ENCODE measurements around the gene IGF1R.

The IGF1R gene

GRCh38 chr15:98953968-98954367 lies 305.6 kb downstream of the IGF1R start:
- Histone ChIP-seq H3K4me3 (ENCODE audit: insufficient read depth, low read length, poor library complexity, severe bottlenecking) (no peak overlapping the region), H3K79me2 (ENCODE audit: insufficient read depth, low read length) (no peaks in the 10 kb centered on the region), H3K4me2 (ENCODE audit: low read depth, low read length, poor library complexity, severe bottlenecking) (no peak overlapping the region), H2AFZ (ENCODE audit: low read depth, low read length, severe bottlenecking) (no peak overlapping the region), H3K27me3 (ENCODE audit: low read length) (no peaks in the 10 kb centered on the region), H3F3A (ENCODE audit: insufficient read depth) (no peaks in the 10 kb centered on the region), H3K36me3 (ENCODE audit: low read length) (no peaks in the 10 kb centered on the region), H3K9ac (ENCODE audit: low read length) (no peak overlapping the region), H3K27ac (ENCODE audit: low read depth, low read length) (no peak overlapping the region), H4K20me1 (ENCODE audit: low read depth, low read length) (no peaks in the 10 kb centered on the region), H3K9me3 (ENCODE audit: insufficient read depth, low read length) (no peaks in the 10 kb centered on the region), H3K9me2 (replicated peaks; ENCODE audit: insufficient read depth, low read length) (no peaks in the 10 kb centered on the region)
- no peak for TF ChIP-seq CTCF (IDR thresholded peaks at IDR 0.05; ENCODE audit: insufficient read depth, low read length, poor library complexity, severe bottlenecking)
- no peak for TF ChIP-seq EZH2phosphoT487 (conservative IDR thresholded peaks at IDR 0.05; ENCODE audit: low read length)

- Histone ChIP-seq H3F3A (ENCODE audit: insufficient read depth) (no peaks in the 10 kb centered on the region), H3K4me2 (ENCODE audit: low read depth, low read length, poor library complexity, severe bottlenecking) (no peak overlapping the region), H3K36me3 (ENCODE audit: low read length) (no peaks in the 10 kb centered on the region), H3K79me2 (ENCODE audit: insufficient read depth, low read length) (no peaks in the 10 kb centered on the region), H4K20me1 (ENCODE audit: low read depth, low read length) (no peaks in the 10 kb centered on the region), H3K27ac (ENCODE audit: low read depth, low read length) (no peak overlapping the region), H3K27me3 (ENCODE audit: low read length) (no peaks in the 10 kb centered on the region), H3K9me3 (ENCODE audit: insufficient read depth, low read length) (no peaks in the 10 kb centered on the region), H3K4me3 (ENCODE audit: insufficient read depth, low read length, poor library complexity, severe bottlenecking) (no peak overlapping the region), H2AFZ (ENCODE audit: low read depth, low read length, severe bottlenecking) (no peak overlapping the region), H3K9me2 (replicated peaks; ENCODE audit: insufficient read depth, low read length) (no peaks in the 10 kb centered on the region), H3K9ac (ENCODE audit: low read length) (no peak overlapping the region)
- TF ChIP-seq CTCF (IDR thresholded peaks at IDR 0.05; ENCODE audit: insufficient read depth, low read length, poor library complexity, severe bottlenecking) (no peak), EZH2phosphoT487 (conservative IDR thresholded peaks at IDR 0.05; ENCODE audit: low read length) (no peak)
These were observed 306.1 kb downstream of the IGF1R start for GRCh38 chr15:98954411-98954810.

DNA sequence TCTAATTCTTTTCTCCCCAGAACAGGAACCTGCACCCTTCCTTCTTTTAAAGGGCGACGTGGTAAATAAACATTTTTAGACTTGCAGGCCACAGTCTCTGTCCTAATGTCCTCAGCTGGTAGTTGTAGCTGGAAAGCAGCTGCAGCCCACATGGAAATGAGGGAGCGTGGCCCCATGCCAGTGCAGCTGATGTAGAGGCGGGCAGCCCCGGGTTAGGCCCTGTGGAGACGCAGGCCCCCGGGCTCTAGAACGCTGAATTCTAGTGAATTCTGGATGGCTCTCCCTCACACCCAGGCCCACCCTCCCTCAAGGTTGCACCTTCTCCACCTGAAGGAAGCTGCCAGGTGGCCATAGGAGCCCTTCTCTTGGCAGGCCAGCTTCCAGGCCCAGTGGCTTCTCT lies 307.0 kb downstream of the IGF1R start:
- no peak overlapping the region for H3K27ac ChIP-seq (ENCODE audit: low read depth, low read length)
- no peaks in the 10 kb centered on the region for H3K27me3 ChIP-seq (ENCODE audit: low read length)

More for the DNA sequence above, 307.0 kb downstream of the IGF1R start:
- no peaks in the 10 kb centered on the region for H3F3A ChIP-seq (ENCODE audit: insufficient read depth)
- H3K36me3 ChIP-seq (ENCODE audit: low read length) = no peaks in the 10 kb centered on the region
- H4K20me1 ChIP-seq (ENCODE audit: low read depth, low read length) = no peaks in the 10 kb centered on the region
- no peaks in the 10 kb centered on the region for H3K9me2 ChIP-seq (replicated peaks; ENCODE audit: insufficient read depth, low read length)
- H3K79me2 ChIP-seq (ENCODE audit: insufficient read depth, low read length) = no peaks in the 10 kb centered on the region
- H3K4me2 ChIP-seq (ENCODE audit: low read depth, low read length, poor library complexity, severe bottlenecking) = no peak overlapping the region
- no peak overlapping the region for H2AFZ ChIP-seq (ENCODE audit: low read depth, low read length, severe bottlenecking)
- no peak overlapping the region for H3K9ac ChIP-seq (ENCODE audit: low read length)
- no peaks in the 10 kb centered on the region for H3K9me3 ChIP-seq (ENCODE audit: insufficient read depth, low read length)
- no peak overlapping the region for H3K4me3 ChIP-seq (ENCODE audit: insufficient read depth, low read length, poor library complexity, severe bottlenecking)
- TF ChIP-seq EZH2phosphoT487 (conservative IDR thresholded peaks at IDR 0.05; ENCODE audit: low read length) = no peak
- TF ChIP-seq CTCF (IDR thresholded peaks at IDR 0.05; ENCODE audit: insufficient read depth, low read length, poor library complexity, severe bottlenecking) = no peak
